HepG2 (cell line): ENCODE results near the gene DUSP22. TPM values are rescaled to one million over a fixed set of nuclear protein-coding genes. Genes with fewer than 3 reads are reported as not detected.

Experiments
- ATAC-seq: fragments of 200-7000 bp; cut with Tn5 transposase; 3 replicates; pipeline ENCODE4 v1.9.1; 2020; ENCODE audit warnings: mild to moderate bottlenecking, moderate library complexity
- BruUV-seq: library from RNA; stranded (reverse); fragments of 400-500 nt; replicated peaks from 2 replicates; lab custom pipeline; 2021; lab: Mats Ljungman, UMichigan
- CTCF ChIA-PET: fragments of 300-600 bp; formaldehyde crosslinking; extraction: SDS; loops from one replicate; lab custom pipeline; 2021; ENCODE audit warnings: low total read pairs, inconsistent platforms, low intra/inter-chr PET ratio; lab: Yijun Ruan, JAX
- POLR2A ChIA-PET: fragments of 350-600 bp; sonication (Branson Sonifier 250); formaldehyde crosslinking; loops from one replicate; lab custom pipeline; 2020; ENCODE audit warnings: antibody characterized with exemption, inconsistent platforms; lab: Yijun Ruan, JAX
- DNase-seq: peaks from one replicate; pipeline ENCODE4 v3.0.0-alpha.2; 2015; ENCODE audit warnings: low spot score
- FAIRE-seq: peaks from 3 replicates; lab custom pipeline; 2011; peaks lifted over from hg19 to GRCh38; lab: Jason Lieb, UNC
- H2AFZ ChIP-seq: one replicate; pipeline ENCODE4 v1.6.1; 2011; ENCODE audit warnings: low read length, inconsistent platforms
- H3K27ac ChIP-seq: fragments of 300-600 bp; 3 replicates; pipeline ENCODE4 v1.8.0; 2011; ENCODE audit warnings: mixed run types, mild to moderate bottlenecking, mixed read lengths, low read length, inconsistent platforms; ENCODE audit not compliant: insufficient read depth; ENCODE audit errors: extremely low read length
- H3K27me3 ChIP-seq, 2 experiments: fragments of 200-600 bp in 1 of 2; 2 replicates in 1 of 2; 3 replicates in 1 of 2; pipeline versions ENCODE4 v1.6.0 to v1.8.0; 2011; ENCODE audit warnings: low read length in 2 of 2, mild to moderate bottlenecking in 2 of 2, moderate library complexity in 2 of 2, inconsistent platforms in 1 of 2; ENCODE audit not compliant: insufficient read depth in 2 of 2, control insufficient read depth in 1 of 2
- H3K36me3 ChIP-seq, 2 experiments: fragments of 200-600 bp in 1 of 2; replicated peaks in 1 of 2; 2 replicates in 1 of 2; 3 replicates in 1 of 2; pipeline versions ENCODE4 v1.5.1 to v1.8.0; 2011; ENCODE audit warnings: low read length in 2 of 2, inconsistent platforms in 1 of 2; ENCODE audit not compliant: insufficient read depth in 2 of 2, control insufficient read depth in 1 of 2
- H3K4me1 ChIP-seq: 2 replicates; pipeline ENCODE4 v1.5.1; 2012; ENCODE audit warnings: low read length, inconsistent platforms; ENCODE audit not compliant: insufficient read depth
- H3K4me2 ChIP-seq: 2 replicates; pipeline ENCODE4 v1.6.0; 2011; ENCODE audit warnings: low read depth, low read length, inconsistent platforms
- H3K4me3 ChIP-seq, 3 experiments: fragments of 200-600 bp in 1 of 3; sonication (generic), shearing (Covaris generic) in 1 of 3; replicated peaks in 1 of 3; 2 replicates each; pipeline ENCODE4 v1.5.1; 2011 to 2016; ENCODE audit warnings: low read length in 3 of 3, inconsistent platforms in 2 of 3, low read depth in 2 of 3, mild to moderate bottlenecking in 2 of 3, control low read depth in 1 of 3, mixed read lengths in 1 of 3; ENCODE audit not compliant: insufficient read depth in 1 of 3
- H3K79me2 ChIP-seq: one replicate; pipeline ENCODE4 v1.6.1; 2011; ENCODE audit warnings: low read length, inconsistent platforms; ENCODE audit not compliant: insufficient read depth
- H3K9ac ChIP-seq: 2 replicates; pipeline ENCODE4 v1.6.0; 2011; ENCODE audit warnings: mild to moderate bottlenecking, low read depth, low read length, inconsistent platforms; ENCODE audit not compliant: insufficient read depth
- H3K9me3 ChIP-seq: 2 replicates; pipeline ENCODE4 v1.5.1; 2012; ENCODE audit warnings: mild to moderate bottlenecking, low read length
- H4K20me1 ChIP-seq: 2 replicates; pipeline ENCODE4 v1.6.0; 2011; ENCODE audit warnings: inconsistent platforms, mild to moderate bottlenecking, low read length, moderate library complexity; ENCODE audit not compliant: insufficient read depth
- ARID2 ChIP-seq: sonication (generic); formaldehyde crosslinking; IDR thresholded peaks from 2 replicates; pipeline ENCODE4 v1.8.1; 2022; ENCODE audit warnings: mild to moderate bottlenecking, missing genetic modification reagents, borderline replicate concordance
- BRF2 ChIP-seq: sonication (generic); formaldehyde crosslinking; IDR thresholded peaks from 2 replicates; pipeline ENCODE4 v1.8.1; 2022; ENCODE audit warnings: mild to moderate bottlenecking, missing genetic modification reagents
- CREB1 ChIP-seq, 2 experiments: fragments of 450-650 bp in 1 of 2; IDR thresholded peaks; 2 replicates each; pipeline ENCODE4 v1.6.1; 2016 to 2017; ENCODE audit warnings: control low read depth in 1 of 2, mild to moderate bottlenecking in 1 of 2, missing compliant biosample characterization in 1 of 2, missing genetic modification characterization in 1 of 2
- EZH2 ChIP-seq: conservative IDR thresholded peaks from 2 replicates; pipeline ENCODE4 v1.6.1; 2012; ENCODE audit warnings: mild to moderate bottlenecking, low read depth, low read length, moderate library complexity
- GATA4 ChIP-seq: sonication (generic); IDR thresholded peaks from 2 replicates; pipeline ENCODE4 v1.6.1; 2016; ENCODE audit warnings: antibody characterized with exemption, low read depth, borderline replicate concordance
- HDAC2 ChIP-seq: sonication (generic); formaldehyde crosslinking; IDR thresholded peaks from 2 replicates; pipeline ENCODE4 v1.4.0; 2020; ENCODE audit warnings: missing genetic modification reagents
- KLF6 ChIP-seq: IDR thresholded peaks from 2 replicates; pipeline ENCODE4 v1.8.0; 2016; ENCODE audit warnings: missing biosample characterization, missing genetic modification reagents
- ONECUT2 ChIP-seq: sonication (generic); formaldehyde crosslinking; IDR thresholded peaks from 2 replicates; pipeline ENCODE4 v1.4.0; 2020; ENCODE audit warnings: missing genetic modification reagents
- RARA ChIP-seq: IDR thresholded peaks from 2 replicates; pipeline ENCODE4 v1.6.1; 2016; ENCODE audit warnings: missing genetic modification reagents, missing compliant biosample characterization
- SIX4 ChIP-seq: sonication (generic); formaldehyde crosslinking; IDR thresholded peaks from 2 replicates; pipeline ENCODE4 v1.4.0; 2020; ENCODE audit warnings: missing genetic modification reagents
- ZBTB43 ChIP-seq: sonication (generic); formaldehyde crosslinking; conservative IDR thresholded peaks from 2 replicates; pipeline ENCODE4 v1.4.0; 2020; ENCODE audit warnings: missing genetic modification reagents
- ZFP90 ChIP-seq: sonication (generic); formaldehyde crosslinking; IDR thresholded peaks from 2 replicates; pipeline ENCODE4 v1.8.0; 2022; ENCODE audit warnings: missing genetic modification reagents, mild to moderate bottlenecking, inconsistent platforms, borderline replicate concordance
- ZNF143 ChIP-seq: sonication (generic); formaldehyde crosslinking; IDR thresholded peaks from 2 replicates; pipeline ENCODE4 v1.4.0; 2020; ENCODE audit warnings: missing genetic modification reagents
- ZNF160 ChIP-seq: sonication (generic); formaldehyde crosslinking; IDR thresholded peaks from 2 replicates; pipeline ENCODE4 v1.8.0; 2022; ENCODE audit warnings: mild to moderate bottlenecking, inconsistent platforms, missing genetic modification reagents
- ZNF576 ChIP-seq: sonication (generic); formaldehyde crosslinking; IDR thresholded peaks from 2 replicates; pipeline ENCODE4 v1.4.0; 2020; ENCODE audit warnings: mild to moderate bottlenecking, missing genetic modification reagents
- ZNF589 ChIP-seq: sonication (generic); formaldehyde crosslinking; conservative IDR thresholded peaks from 2 replicates; pipeline ENCODE4 v1.8.0; 2022; ENCODE audit warnings: mild to moderate bottlenecking, moderate library complexity, missing genetic modification reagents
- WGBS: methylation state at CpG from one replicate; pipeline ENCODE4 v1.1.6; 2017; ENCODE audit warnings: low lambda C conversion rate; 5-methylcytosine and 5-hydroxymethylcytosine counted together
- in situ Hi-C: cut with HindIII; loops from 2 replicates; pipeline ENCODE4 v1.10.0; 2017; ENCODE audit warnings: low pct_unique_long_range_greater_than_20kb; ENCODE audit not compliant: extremely low pct_ligation_motif_present
- intact Hi-C: fragments of 100-400 bp; cut with micrococcal nuclease; formaldehyde crosslinking; loops from one replicate; pipeline ENCODE4 v1.10.0; 2022; ENCODE audit not compliant: unreplicated experiment
- polyA plus RNA-seq, 8 experiments: library from polyadenylated mRNA; depleted of rRNA in 3 of 8; stranded (reverse) in 7 of 8; unstranded in 1 of 8; fragments of >200 nt; fragmentation: Illumina TruSeq in 4 of 8; extraction: Trizol in 4 of 8; gene quantifications; 2 replicates each; pipeline versions ENCODE4 v1.2.1 to v1.2.3, GENCODE V29; 2011 to 2016; ENCODE audit warnings: low read depth in 4 of 8, missing spikeins in 1 of 8, mixed read lengths in 1 of 8; ENCODE audit not compliant: insufficient read depth in 1 of 8
- total RNA-seq, 5 experiments: library from RNA; depleted of rRNA; stranded (reverse); fragments of >200 nt; fragmentation: Illumina TruSeq; extraction: Trizol; gene quantifications; 2 replicates each; pipeline ENCODE4 v1.2.3, GENCODE V29; 2016; ENCODE audit warnings: low read depth in 1 of 5
- TF ChIP-seq, protein P1 (sequence below): IDR thresholded peaks from 2 replicates; pipeline ENCODE4 v1.6.1; 2018; ENCODE audit warnings: missing genetic modification reagents

DUSP22 gene
- total and polyA plus RNA-seq, 2 of the 13 experiments (the other 11 are each of a cell fraction or from before 2014, with no cell fraction given) = 20.2 to 32.8 TPM

- no peaks in the 10 kb centered on the region for H3K9me3 ChIP-seq
- no peak overlapping the region for H2AFZ ChIP-seq
- no peak overlapping the region for H3K9ac ChIP-seq
- no peak overlapping the region for H3K4me3 ChIP-seq
- no peaks in the 10 kb centered on the region for H3K79me2 ChIP-seq
- in situ Hi-C loops = no loop called here
- ChIA-PET POLR2A (no interaction called here), CTCF (no interaction called here)
- peaks cover 19 to 75% of the 10 kb centered on the region in 2 experiments for H3K27me3 ChIP-seq
- no peak for FAIRE-seq
- H3K36me3 ChIP-seq = no peaks in the 10 kb centered on the region
- no peak overlapping the region for H3K27ac ChIP-seq
- H3K4me1 ChIP-seq = no peaks in the 10 kb centered on the region
- H3K4me2 ChIP-seq = no peak overlapping the region
- no TSS peak for BruUV-seq
- TF ChIP-seq RARA (CRISPR knock-in tag) (no peak), ARID2 (CRISPR knock-in tag) (no peak), ZNF160 (CRISPR knock-in tag) (no peak), HDAC2 (CRISPR knock-in tag) (no peak), CREB1 (IDR thresholded peaks at IDR 0.05) (no peak), CREB1 (CRISPR knock-in tag; IDR thresholded peaks at IDR 0.05) (no peak), EZH2 (no peak)
- no peak for ATAC-seq
- DNase-seq = no peak
- intact Hi-C loops = no loop called here
- no peaks in the 10 kb centered on the region for H4K20me1 ChIP-seq
- 15% methylated on average over 3 of the region's 3 CpGs for WGBS
Observed at GRCh38 chr6:383856-384255, 91.6 kb downstream of the DUSP22 start.

- Histone ChIP-seq H3K79me2 (no peaks in the 10 kb centered on the region), H3K4me1 (no peaks in the 10 kb centered on the region), H3K27ac (no peak overlapping the region), H3K4me2 (no peak overlapping the region), H3K4me3 (no peak overlapping the region), H3K27me3 (peaks cover 14 to 73% of the 10 kb centered on the region in 2 experiments; a peak in 4 of 5 replicates), H3K36me3 (no peaks in the 10 kb centered on the region), H2AFZ (no peak overlapping the region), H3K9ac (no peak overlapping the region), H3K9me3 (no peaks in the 10 kb centered on the region), H4K20me1 (no peaks in the 10 kb centered on the region)
- ChIA-PET POLR2A (no interaction called here), CTCF (no interaction called here)
- no TSS peak for BruUV-seq
- DNase-seq (no peak), ATAC-seq (no peak), FAIRE-seq (no peak)
- in situ Hi-C loops (no loop called here), intact Hi-C loops (no loop called here)
- 17% methylated on average over 4 of the region's 6 CpGs for WGBS
- no peak for TF ChIP-seq ZNF143 (CRISPR knock-in tag)
- no peak for TF ChIP-seq KLF6
- TF ChIP-seq BRF2 (CRISPR knock-in tag) = no peak
- TF ChIP-seq ZNF576 (CRISPR knock-in tag) = no peak
- no peak for TF ChIP-seq ZBTB43 (CRISPR knock-in tag)
- no peak for TF ChIP-seq ONECUT2 (CRISPR knock-in tag)
- no peak for TF ChIP-seq ZNF589 (CRISPR knock-in tag)
- no peak for TF ChIP-seq ZFP90 (CRISPR knock-in tag)
- TF ChIP-seq SIX4 (CRISPR knock-in tag) = no peak
- TF ChIP-seq, protein P1, sequence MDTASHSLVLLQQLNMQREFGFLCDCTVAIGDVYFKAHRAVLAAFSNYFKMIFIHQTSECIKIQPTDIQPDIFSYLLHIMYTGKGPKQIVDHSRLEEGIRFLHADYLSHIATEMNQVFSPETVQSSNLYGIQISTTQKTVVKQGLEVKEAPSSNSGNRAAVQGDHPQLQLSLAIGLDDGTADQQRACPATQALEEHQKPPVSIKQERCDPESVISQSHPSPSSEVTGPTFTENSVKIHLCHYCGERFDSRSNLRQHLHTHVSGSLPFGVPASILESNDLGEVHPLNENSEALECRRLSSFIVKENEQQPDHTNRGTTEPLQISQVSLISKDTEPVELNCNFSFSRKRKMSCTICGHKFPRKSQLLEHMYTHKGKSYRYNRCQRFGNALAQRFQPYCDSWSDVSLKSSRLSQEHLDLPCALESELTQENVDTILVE (CRISPR knock-in tag) = no peak
- TF ChIP-seq GATA4 = no peak
Observed at GRCh38 chr6:384898-385297, 92.6 kb downstream of the DUSP22 start.
